ENCODE measurements around the gene PHKG1. TPM values are rescaled to one million over a fixed set of nuclear protein-coding genes. Genes with fewer than 3 reads are reported as not detected.

PHKG1 gene
- total and polyA plus RNA-seq, 2 of the 8 experiments (the other 6 are each of a cell fraction or from before 2014, with no cell fraction given), result 0.03 to 0.61 TPM

DNA sequence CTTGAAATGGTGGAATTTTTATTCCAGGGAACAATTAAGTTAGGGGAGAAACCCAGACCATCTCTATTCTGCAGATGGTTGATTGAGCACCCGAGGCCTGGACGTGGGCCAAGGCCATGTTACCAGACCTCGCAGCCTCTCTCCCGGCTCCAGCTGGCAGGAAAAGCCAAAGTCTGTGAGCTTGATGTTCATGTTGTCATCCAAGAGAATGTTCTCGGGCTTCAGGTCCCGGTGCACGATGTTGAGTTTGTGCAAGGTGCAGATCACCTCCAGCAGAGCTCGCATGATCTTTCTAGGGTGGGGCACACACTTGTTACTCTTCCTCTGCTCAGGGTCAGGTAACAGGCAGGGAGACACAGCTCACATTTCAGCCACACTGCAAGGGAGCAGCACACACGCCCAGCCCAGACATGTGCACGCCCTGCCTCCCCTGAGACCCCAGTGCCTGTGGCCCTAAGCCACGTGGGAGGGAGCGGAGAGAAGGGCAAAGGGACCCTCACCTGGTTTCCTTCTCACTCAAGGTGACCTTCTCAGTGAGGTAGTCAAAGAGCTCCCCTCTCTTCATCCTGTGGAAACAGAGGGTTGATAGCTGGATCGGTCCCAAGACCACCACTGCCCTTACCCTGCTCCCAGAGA is 9.5 kb downstream of the PHKG1 start:
- no peak overlapping the region for H2BK15ac ChIP-seq (ENCODE audit: low read length)
- no peak overlapping the region for H2AFZ ChIP-seq (ENCODE audit: low read length)
- H3K4me1 ChIP-seq (replicated peaks in 1 of 4; ENCODE audit: control insufficient read depth in 3 of 4, insufficient read depth in 4 of 4, low read length in 3 of 4), result no peaks in the 10 kb centered on the region; a peak in 2 of 7 replicates
- no peak overlapping the region for H4K8ac ChIP-seq (ENCODE audit: extremely low read depth, insufficient read depth, low read length)
- 91% methylated on average over 13 of the region's 13 CpGs; no CpG with 5 or more reads in 1 of the 2 experiments for WGBS, 2 experiments (ENCODE audit: extremely low coverage in 1 of 2, insufficient coverage in 1 of 2, insufficient read length in 1 of 2, insufficient replicate concordance in 2 of 2, low coverage in 1 of 2, low lambda C conversion rate in 2 of 2, missing lambda C conversion rate in 1 of 2)
- H3K4ac ChIP-seq (replicated peaks; ENCODE audit: insufficient read length, low read depth, low read length), result no peak overlapping the region
- H3K4me2 ChIP-seq (ENCODE audit: insufficient read depth in 1 of 2, low read depth in 2 of 2, low read length in 2 of 2), result no peak overlapping the region
- no peaks in the 10 kb centered on the region for H3K79me2 ChIP-seq (ENCODE audit: control insufficient read depth in 1 of 2, insufficient read depth in 2 of 2, low read length in 2 of 2)
- H2BK12ac ChIP-seq (ENCODE audit: low read depth, low read length), result no peak overlapping the region
- H4K20me1 ChIP-seq (replicated peaks in 1 of 2; ENCODE audit: control insufficient read depth in 1 of 2, insufficient read depth in 2 of 2, low read length in 2 of 2), result peaks cover 0 to 2% of the 10 kb centered on the region in 2 experiments
- no peak overlapping the region for H3K23ac ChIP-seq (ENCODE audit: insufficient read length)
- no peaks in the 10 kb centered on the region for H3K9me3 ChIP-seq (ENCODE audit: insufficient read depth in 2 of 2, low read depth in 1 of 2, low read length in 1 of 2)
- H3K23me2 ChIP-seq (ENCODE audit: low read depth, low read length), result no peaks in the 10 kb centered on the region
- H2BK20ac ChIP-seq (ENCODE audit: low read length), result no peak overlapping the region
- no peaks in the 10 kb centered on the region for H3K79me1 ChIP-seq (ENCODE audit: low read depth, low read length)
- CTCF ChIA-PET (ENCODE audit: partially characterized antibody), result interaction anchor here (0.6 to 1.6 kb wide), 4 partner anchors 9 to 444 kb away, joined by 3 to 5 read pairs (median 4); partner anchors contain the start of gene PHKG1
- H3K14ac ChIP-seq (ENCODE audit: insufficient read length), result no peak overlapping the region
- H3K9ac ChIP-seq (replicated peaks in 1 of 4; ENCODE audit: extremely low read depth in 1 of 4, low read depth in 3 of 4, low read length in 3 of 4), result no peak overlapping the region
- POLR2A ChIA-PET (ENCODE audit: partially characterized antibody), result interaction anchor here (0.6 to 3.6 kb wide), 7 partner anchors 9 to 74 kb away, joined by 3 to 18 read pairs (median 5); partner anchors contain the start of gene PHKG1
- no peak overlapping the region for H3K27ac ChIP-seq (ENCODE audit: low read depth, low read length)
- H2AK5ac ChIP-seq (ENCODE audit: low read depth, low read length), result no peak overlapping the region
- FAIRE-seq, result no peak
- no peak overlapping the region for H3K4me3 ChIP-seq (ENCODE audit: extremely low read depth in 1 of 4, insufficient read depth in 2 of 4, low read depth in 3 of 4, low read length in 4 of 4)
- H3K56ac ChIP-seq (replicated peaks; ENCODE audit: insufficient read length, low read depth, low read length), result no peak overlapping the region
- H3K27me3 ChIP-seq (replicated peaks in 1 of 4; ENCODE audit: control insufficient read depth in 3 of 4, extremely low read depth in 1 of 4, insufficient read depth in 3 of 4, low read length in 3 of 4), result no peaks in the 10 kb centered on the region
- H4K91ac ChIP-seq (replicated peaks; ENCODE audit: insufficient read length, low read length), result no peak overlapping the region
- no peak overlapping the region for H3K18ac ChIP-seq (ENCODE audit: extremely low read depth, low read length)
- peaks cover 0 to 17% (median 5%) of the 10 kb centered on the region in 4 experiments; a peak in 6 of 8 replicates for H3K36me3 ChIP-seq (ENCODE audit: control insufficient read depth in 2 of 4, insufficient read depth in 4 of 4, low read length in 3 of 4)
- no peak overlapping the region for H2BK5ac ChIP-seq (ENCODE audit: low read depth, low read length)
- no peak for DNase-seq (ENCODE audit: low read depth in 1 of 2, low spot score in 2 of 2)
- H4K5ac ChIP-seq (ENCODE audit: insufficient read length, low read depth, low read length), result no peak overlapping the region
- H2BK120ac ChIP-seq (replicated peaks; ENCODE audit: low read depth, low read length), result no peak overlapping the region
- TF ChIP-seq GTF2F1 (IDR thresholded peaks at IDR 0.05; ENCODE audit: borderline replicate concordance, low read depth, low read length), result no peak
- TF ChIP-seq RBBP5 (IDR thresholded peaks at IDR 0.05; ENCODE audit: borderline replicate concordance, low read depth, low read length), result no peak
- TF ChIP-seq E2F6 (IDR thresholded peaks at IDR 0.05), result no peak
- no peak for TF ChIP-seq CEBPB (IDR thresholded peaks at IDR 0.05; ENCODE audit: low read depth, low read length)
- no peak for TF ChIP-seq SIN3A (conservative IDR thresholded peaks at IDR 0.05 in 1 of 2, IDR thresholded peaks at IDR 0.05 in 1 of 2; ENCODE audit: low read depth in 1 of 2, low read length in 2 of 2)
- no peak for TF ChIP-seq SP2 (IDR thresholded peaks at IDR 0.05; ENCODE audit: low read length)
- no peak for TF ChIP-seq SAP30 (IDR thresholded peaks at IDR 0.05; ENCODE audit: insufficient read depth, insufficient replicate concordance, low read length)
- no peak for TF ChIP-seq NRF1 (IDR thresholded peaks at IDR 0.05; ENCODE audit: low read depth, low read length)
- TF ChIP-seq CREB1 (IDR thresholded peaks at IDR 0.05), result no peak
- no peak for TF ChIP-seq USF2 (IDR thresholded peaks at IDR 0.05; ENCODE audit: low read length)
- no peak for TF ChIP-seq SRF (IDR thresholded peaks at IDR 0.05; ENCODE audit: low read depth, low read length)

Data from H1 (cell line).